Loucy (cell line): ENCODE measurements around the gene NHP2.

ENCODE experiments used
- EZH2phosphoT487 ChIP-seq: fragments of 200-600 bp; IDR thresholded peaks from 2 replicates; pipeline ENCODE4 v1.6.1; 2018; ENCODE audit warnings: antibody characterized with exemption, mild to moderate bottlenecking, moderate library complexity, borderline replicate concordance
- TF ChIP-seq, protein P1 (sequence below): fragments of 200-600 bp; sonication (generic); conservative IDR thresholded peaks from 2 replicates; pipeline ENCODE4 v1.5.1; 2014; ENCODE audit warnings: mild to moderate bottlenecking, antibody characterized with exemption, low read length

DNA sequence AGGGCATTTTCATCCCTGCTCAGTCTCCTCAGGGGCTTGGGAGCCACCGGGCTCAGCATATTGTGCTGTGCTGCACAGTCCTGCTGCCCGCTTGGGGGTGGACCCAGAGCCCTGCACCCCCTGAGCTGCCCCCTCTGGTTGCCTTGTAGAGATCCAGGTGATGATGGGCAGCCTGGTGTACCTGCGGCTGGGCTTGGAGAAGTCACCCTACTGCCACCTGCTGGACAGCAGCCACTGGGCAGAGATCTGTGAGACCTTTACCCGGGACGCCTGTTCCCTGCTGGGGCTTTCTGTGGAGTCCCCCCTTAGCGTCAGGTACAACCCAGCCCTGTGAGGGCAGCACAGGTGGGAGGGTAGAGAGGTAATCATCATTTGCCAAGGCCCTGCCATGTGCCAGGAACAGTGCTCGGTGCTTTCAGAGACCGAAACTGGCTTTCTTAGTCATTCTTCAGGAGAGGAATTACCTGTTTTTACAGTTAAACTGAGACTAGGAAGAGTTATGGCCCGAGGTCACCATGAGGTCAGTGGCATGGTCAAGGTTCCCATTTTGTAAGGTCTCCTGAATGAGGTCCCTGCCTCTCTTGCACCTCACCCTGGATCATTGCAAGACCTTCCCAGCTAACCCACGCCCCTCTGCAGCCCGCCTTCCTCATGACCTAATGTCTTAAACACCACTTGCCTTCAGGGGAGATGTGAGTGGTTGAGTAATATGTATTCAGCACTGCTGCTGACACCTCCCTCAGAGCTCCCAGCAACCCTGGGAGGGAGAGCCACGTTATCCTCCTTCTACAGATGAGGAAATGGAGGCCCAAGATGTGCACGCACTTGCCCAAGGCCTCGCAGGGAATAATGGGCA is 7.5 kb downstream of the NHP2 start:
- TF ChIP-seq, protein P1, sequence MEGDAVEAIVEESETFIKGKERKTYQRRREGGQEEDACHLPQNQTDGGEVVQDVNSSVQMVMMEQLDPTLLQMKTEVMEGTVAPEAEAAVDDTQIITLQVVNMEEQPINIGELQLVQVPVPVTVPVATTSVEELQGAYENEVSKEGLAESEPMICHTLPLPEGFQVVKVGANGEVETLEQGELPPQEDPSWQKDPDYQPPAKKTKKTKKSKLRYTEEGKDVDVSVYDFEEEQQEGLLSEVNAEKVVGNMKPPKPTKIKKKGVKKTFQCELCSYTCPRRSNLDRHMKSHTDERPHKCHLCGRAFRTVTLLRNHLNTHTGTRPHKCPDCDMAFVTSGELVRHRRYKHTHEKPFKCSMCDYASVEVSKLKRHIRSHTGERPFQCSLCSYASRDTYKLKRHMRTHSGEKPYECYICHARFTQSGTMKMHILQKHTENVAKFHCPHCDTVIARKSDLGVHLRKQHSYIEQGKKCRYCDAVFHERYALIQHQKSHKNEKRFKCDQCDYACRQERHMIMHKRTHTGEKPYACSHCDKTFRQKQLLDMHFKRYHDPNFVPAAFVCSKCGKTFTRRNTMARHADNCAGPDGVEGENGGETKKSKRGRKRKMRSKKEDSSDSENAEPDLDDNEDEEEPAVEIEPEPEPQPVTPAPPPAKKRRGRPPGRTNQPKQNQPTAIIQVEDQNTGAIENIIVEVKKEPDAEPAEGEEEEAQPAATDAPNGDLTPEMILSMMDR = peak; percentile 64
- no peak for TF ChIP-seq EZH2phosphoT487
